ENCODE measurements around the gene IQCF5.

IQCF5 gene

GRCh38 chr3:51879937-51880336, 4.5 kb upstream of the IQCF5 start:
- TF ChIP-seq SIN3A (IDR thresholded peaks at IDR 0.05; ENCODE audit: borderline replicate concordance, insufficient read depth, low read length) = no peak
- TF ChIP-seq FOXP2 (optimal IDR thresholded peaks at IDR 0.05; ENCODE audit: borderline replicate concordance, extremely low read depth, extremely low read length, insufficient read depth) = no peak
- no peak for TF ChIP-seq POLR2AphosphoS5 (IDR thresholded peaks at IDR 0.05; ENCODE audit: low read depth, low read length)
- no peak for TF ChIP-seq TAF1 (IDR thresholded peaks at IDR 0.05; ENCODE audit: borderline replicate concordance, insufficient read depth, low read length)
- no peak for TF ChIP-seq REST (IDR thresholded peaks at IDR 0.05; ENCODE audit: insufficient read depth in 1 of 2, low read depth in 2 of 2, low read length in 2 of 2)

GRCh38 chr3:51876186-51876585, 785 bp upstream of the IQCF5 start:
- TF ChIP-seq POLR2AphosphoS5 (IDR thresholded peaks at IDR 0.05; ENCODE audit: low read depth, low read length) = no peak
- TF ChIP-seq FOXP2 (optimal IDR thresholded peaks at IDR 0.05; ENCODE audit: borderline replicate concordance, extremely low read depth, extremely low read length, insufficient read depth) = no peak
- TF ChIP-seq TAF1 (IDR thresholded peaks at IDR 0.05; ENCODE audit: borderline replicate concordance, insufficient read depth, low read length) = no peak
- no peak for TF ChIP-seq REST (IDR thresholded peaks at IDR 0.05; ENCODE audit: insufficient read depth in 1 of 2, low read depth in 2 of 2, low read length in 2 of 2)
- TF ChIP-seq SIN3A (IDR thresholded peaks at IDR 0.05; ENCODE audit: borderline replicate concordance, insufficient read depth, low read length) = no peak

- no peak for TF ChIP-seq FOXP2 (optimal IDR thresholded peaks at IDR 0.05; ENCODE audit: borderline replicate concordance, extremely low read depth, extremely low read length, insufficient read depth)
- no peak for TF ChIP-seq TAF1 (IDR thresholded peaks at IDR 0.05; ENCODE audit: borderline replicate concordance, insufficient read depth, low read length)
- no peak for TF ChIP-seq REST (IDR thresholded peaks at IDR 0.05; ENCODE audit: insufficient read depth in 1 of 2, low read depth in 2 of 2, low read length in 2 of 2)
- no peak for TF ChIP-seq SIN3A (IDR thresholded peaks at IDR 0.05; ENCODE audit: borderline replicate concordance, insufficient read depth, low read length)
- TF ChIP-seq POLR2AphosphoS5 (IDR thresholded peaks at IDR 0.05; ENCODE audit: low read depth, low read length) = no peak
These were observed 512 bp downstream of the IQCF5 start for GRCh38 chr3:51874889-51875288.

- TF ChIP-seq POLR2AphosphoS5 (IDR thresholded peaks at IDR 0.05; ENCODE audit: low read depth, low read length) (no peak), FOXP2 (optimal IDR thresholded peaks at IDR 0.05; ENCODE audit: borderline replicate concordance, extremely low read depth, extremely low read length, insufficient read depth) (no peak), TAF1 (IDR thresholded peaks at IDR 0.05; ENCODE audit: borderline replicate concordance, insufficient read depth, low read length) (no peak), REST (IDR thresholded peaks at IDR 0.05; ENCODE audit: insufficient read depth in 1 of 2, low read depth in 2 of 2, low read length in 2 of 2) (no peak), SIN3A (IDR thresholded peaks at IDR 0.05; ENCODE audit: borderline replicate concordance, insufficient read depth, low read length) (no peak)
These were observed 990 bp downstream of the IQCF5 start for GRCh38 chr3:51874411-51874810.

GRCh38 chr3:51873876-51874275, 1.5 kb downstream of the IQCF5 start:
- TF ChIP-seq REST (IDR thresholded peaks at IDR 0.05; ENCODE audit: insufficient read depth in 1 of 2, low read depth in 2 of 2, low read length in 2 of 2) (no peak), POLR2AphosphoS5 (IDR thresholded peaks at IDR 0.05; ENCODE audit: low read depth, low read length) (no peak), SIN3A (IDR thresholded peaks at IDR 0.05; ENCODE audit: borderline replicate concordance, insufficient read depth, low read length) (no peak), TAF1 (IDR thresholded peaks at IDR 0.05; ENCODE audit: borderline replicate concordance, insufficient read depth, low read length) (no peak), FOXP2 (optimal IDR thresholded peaks at IDR 0.05; ENCODE audit: borderline replicate concordance, extremely low read depth, extremely low read length, insufficient read depth) (no peak)
